ENCODE data around the gene ATF7IP.
A peak's percentile ranks its signal among the peaks of the same experiment; 100 is the strongest.

Gene ATF7IP

GRCh38 chr12:14379508-14379907, 14.0 kb downstream of the ATF7IP start:
- no peak for TF ChIP-seq CTCF (conservative IDR thresholded peaks at IDR 0.05; ENCODE audit: control insufficient read depth, insufficient read depth, low read depth, low read length)
- DNase-seq (ENCODE audit: low read depth), result no peak
- no peak overlapping the region for H3K4me3 ChIP-seq (ENCODE audit: control insufficient read depth, low read depth, low read length)

GRCh38 chr12:14384783-14385638, 19.5 kb downstream of the ATF7IP start:
- no peak for TF ChIP-seq CTCF (conservative IDR thresholded peaks at IDR 0.05; ENCODE audit: control insufficient read depth, insufficient read depth, low read depth, low read length)
- DNase-seq (ENCODE audit: low read depth), result peak; percentile 94
- H3K4me3 ChIP-seq (ENCODE audit: control insufficient read depth, low read depth, low read length), result peak overlapping the region; percentile 34

GRCh38 chr12:14387219-14387871, 21.9 kb downstream of the ATF7IP start:
- no peak for TF ChIP-seq CTCF (conservative IDR thresholded peaks at IDR 0.05; ENCODE audit: control insufficient read depth, insufficient read depth, low read depth, low read length)
- no peak overlapping the region for H3K4me3 ChIP-seq (ENCODE audit: control insufficient read depth, low read depth, low read length)
- no peak for DNase-seq (ENCODE audit: low read depth)

- no peak overlapping the region for H3K4me3 ChIP-seq (ENCODE audit: control insufficient read depth, low read depth, low read length)
- DNase-seq (ENCODE audit: low read depth), result no peak
- TF ChIP-seq CTCF (conservative IDR thresholded peaks at IDR 0.05; ENCODE audit: control insufficient read depth, insufficient read depth, low read depth, low read length), result no peak
These were observed 25.0 kb downstream of the ATF7IP start for GRCh38 chr12:14390449-14390848.

GRCh38 chr12:14390870-14391530, 25.5 kb downstream of the ATF7IP start:
- TF ChIP-seq CTCF (conservative IDR thresholded peaks at IDR 0.05; ENCODE audit: control insufficient read depth, insufficient read depth, low read depth, low read length), result no peak
- no peak overlapping the region for H3K4me3 ChIP-seq (ENCODE audit: control insufficient read depth, low read depth, low read length)
- DNase-seq (ENCODE audit: low read depth), result no peak

GRCh38 chr12:14393751-14394150, 28.3 kb downstream of the ATF7IP start:
- H3K4me3 ChIP-seq (ENCODE audit: control insufficient read depth, low read depth, low read length), result no peak overlapping the region
- peak; percentile 47 for DNase-seq (ENCODE audit: low read depth)
- no peak for TF ChIP-seq CTCF (conservative IDR thresholded peaks at IDR 0.05; ENCODE audit: control insufficient read depth, insufficient read depth, low read depth, low read length)
